ENCODE measurements around the gene KIF26B.
"Not testable (repeated sequence)": the region's sequence is repeated elsewhere in the genome, so short reads cannot be mapped to it uniquely, and the experiment has no call there.

Gene KIF26B

DNA sequence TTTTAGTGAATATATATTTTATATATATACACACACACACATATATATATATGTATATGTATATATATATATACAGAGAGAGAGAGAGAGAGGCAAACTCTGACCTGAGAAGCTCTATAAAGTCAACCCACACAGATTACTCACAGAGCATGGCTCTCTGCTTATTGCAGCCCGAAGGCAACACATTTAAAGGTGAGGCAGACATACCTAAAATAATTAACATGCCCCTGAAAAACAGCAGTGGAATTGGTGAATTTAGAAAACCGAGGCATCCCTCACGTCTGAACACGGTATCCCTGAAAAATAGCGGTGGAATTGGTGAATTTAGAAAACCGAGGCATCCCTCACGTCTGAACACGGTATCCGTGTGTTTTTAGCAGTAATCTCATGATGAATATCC lies 228.2 kb downstream of the KIF26B start:
- no peak for DNase-seq (ENCODE audit: low read depth in 1 of 2, low spot score in 1 of 2)
- in situ Hi-C loops (cut with HindIII; ENCODE audit: low pct_unique_long_range_greater_than_20kb, low sequenced_read_pairs), result no loop called here
- no peak for TF ChIP-seq JUND (IDR thresholded peaks at IDR 0.05; ENCODE audit: low read depth)

DNA sequence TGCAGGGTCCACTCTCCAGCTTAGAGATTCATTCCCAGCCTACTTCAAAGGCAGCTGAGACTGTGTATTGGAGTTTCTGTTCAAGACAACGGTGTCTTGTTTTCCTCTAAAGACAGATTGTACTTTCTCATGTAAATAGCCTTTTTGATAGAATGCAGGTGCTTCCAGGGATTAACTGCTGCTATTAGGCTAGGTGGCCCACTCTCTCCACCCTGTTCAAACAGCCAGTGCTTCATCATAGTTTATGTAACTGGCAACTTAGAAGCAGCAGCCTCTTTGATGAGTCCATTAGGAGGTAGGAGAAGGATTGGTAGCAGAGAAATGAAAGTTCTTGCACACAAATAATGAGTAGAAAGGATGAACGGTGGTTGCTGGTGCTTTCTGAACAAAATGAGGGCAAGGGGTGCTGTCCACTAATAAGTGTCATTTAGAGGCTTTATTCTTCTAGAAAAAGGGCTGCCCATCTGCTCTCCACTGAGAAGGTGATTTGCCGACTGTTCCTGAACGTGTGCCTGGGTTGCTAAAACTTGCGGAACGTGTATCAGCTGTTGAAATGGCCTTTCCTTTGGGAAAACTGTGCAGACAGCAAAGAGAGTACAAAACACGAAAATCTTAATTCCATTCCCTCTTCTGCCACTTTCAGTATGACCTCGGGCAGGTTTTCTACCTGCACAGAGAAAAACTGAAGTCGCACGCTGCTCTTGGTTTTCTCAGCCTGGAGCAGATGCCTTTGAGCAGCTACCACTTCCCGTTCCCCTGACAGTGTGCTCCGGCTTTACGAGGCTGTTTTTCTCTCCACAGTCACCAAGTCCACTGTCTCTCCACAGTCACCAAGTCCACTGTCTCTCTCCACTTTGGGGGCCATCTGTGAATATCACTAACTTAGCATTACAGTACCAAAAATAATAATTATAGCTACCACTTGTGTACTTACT lies 228.9 kb downstream of the KIF26B start:
- in situ Hi-C loops (cut with HindIII; ENCODE audit: low pct_unique_long_range_greater_than_20kb, low sequenced_read_pairs), result no loop called here
- DNase-seq (ENCODE audit: low read depth in 1 of 2, low spot score in 1 of 2), result no peak
- TF ChIP-seq JUND (IDR thresholded peaks at IDR 0.05; ENCODE audit: low read depth), result no peak

DNA sequence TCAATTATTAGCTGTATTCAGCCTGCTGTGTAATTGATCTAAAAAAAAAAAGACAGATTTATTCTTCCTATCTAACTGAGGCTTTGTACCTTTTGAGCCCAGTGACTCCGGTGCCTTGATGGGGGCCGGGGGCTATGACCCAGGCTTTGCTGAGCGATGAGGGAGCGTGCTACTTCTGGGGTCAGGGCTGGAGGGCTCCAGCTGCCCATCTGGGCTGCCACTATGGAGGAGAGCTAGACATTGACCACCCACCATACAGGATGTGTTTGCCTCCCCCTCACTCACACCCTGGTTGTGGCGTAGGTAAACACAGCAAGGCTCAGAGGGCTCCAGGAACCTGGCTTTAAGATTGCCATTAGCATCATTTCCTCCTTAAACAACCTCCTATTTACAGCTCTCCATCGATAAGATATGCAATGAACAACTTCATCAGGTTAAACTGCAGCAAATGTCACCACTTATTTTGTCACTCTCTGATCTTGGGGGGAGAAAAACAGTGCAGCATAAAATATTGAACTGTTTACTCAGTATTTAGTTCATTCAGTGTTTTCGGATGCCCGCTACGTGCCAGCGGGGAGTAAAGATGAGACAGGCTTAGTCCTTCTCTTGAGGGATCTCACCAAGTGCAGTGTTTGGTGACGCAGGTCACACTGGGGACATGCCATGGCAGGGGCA lies 231.6 kb downstream of the KIF26B start:
- DNase-seq (ENCODE audit: low read depth in 1 of 2, low spot score in 1 of 2), result no peak
- in situ Hi-C loops (cut with HindIII; ENCODE audit: low pct_unique_long_range_greater_than_20kb, low sequenced_read_pairs), result no loop called here
- TF ChIP-seq JUND (IDR thresholded peaks at IDR 0.05; ENCODE audit: low read depth), result no peak

DNA sequence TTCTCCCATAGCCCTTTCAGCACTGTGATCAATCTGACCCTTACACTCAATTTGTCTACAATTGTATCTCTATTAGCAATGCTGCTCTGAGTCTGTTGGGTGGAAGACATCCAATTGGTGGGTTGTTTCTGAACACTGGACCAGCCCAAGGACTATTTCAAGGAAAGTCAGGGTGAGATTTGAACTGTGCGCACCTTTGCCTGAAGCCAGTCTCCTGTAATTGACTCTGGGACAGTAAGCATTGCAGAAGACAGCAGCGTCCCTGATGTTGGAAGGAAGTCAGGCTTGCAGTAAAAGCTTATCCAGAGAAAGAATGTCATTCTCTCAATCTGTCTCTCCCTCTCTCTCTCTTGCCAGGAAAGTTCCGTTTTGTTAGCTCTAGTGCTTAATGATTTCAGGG lies 233.9 kb downstream of the KIF26B start:
- DNase-seq (ENCODE audit: low read depth in 1 of 2, low spot score in 1 of 2), result no peak
- in situ Hi-C loops (cut with HindIII; ENCODE audit: low pct_unique_long_range_greater_than_20kb, low sequenced_read_pairs), result no loop called here

DNA sequence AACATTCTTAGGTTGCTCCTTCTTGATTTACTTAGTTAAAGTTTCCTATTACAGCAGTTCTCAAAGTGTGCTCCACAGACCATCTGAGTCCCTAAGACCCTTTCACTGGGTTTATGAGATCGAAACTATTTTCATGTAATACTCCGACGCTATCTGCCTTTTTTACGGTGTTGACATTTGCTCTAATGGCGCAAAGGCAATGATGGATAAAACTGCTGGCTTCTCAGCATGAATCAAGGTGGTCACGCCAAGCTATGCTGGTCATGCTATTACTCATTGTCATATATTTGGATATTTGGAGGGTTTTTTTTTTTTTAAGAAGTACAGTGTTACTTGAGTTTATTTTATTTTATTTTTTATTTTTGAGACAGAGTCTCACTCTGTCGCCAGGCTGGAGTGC lies 235.1 kb downstream of the KIF26B start:
- DNase-seq (ENCODE audit: low read depth in 1 of 2, low spot score in 1 of 2), result no peak
- no peak for TF ChIP-seq JUND (IDR thresholded peaks at IDR 0.05; ENCODE audit: low read depth)
- in situ Hi-C loops (cut with HindIII; ENCODE audit: low pct_unique_long_range_greater_than_20kb, low sequenced_read_pairs), result no loop called here

More for the DNA sequence above, 233.9 kb downstream of the KIF26B start:
- no peak for TF ChIP-seq JUND (IDR thresholded peaks at IDR 0.05; ENCODE audit: low read depth)

DNA sequence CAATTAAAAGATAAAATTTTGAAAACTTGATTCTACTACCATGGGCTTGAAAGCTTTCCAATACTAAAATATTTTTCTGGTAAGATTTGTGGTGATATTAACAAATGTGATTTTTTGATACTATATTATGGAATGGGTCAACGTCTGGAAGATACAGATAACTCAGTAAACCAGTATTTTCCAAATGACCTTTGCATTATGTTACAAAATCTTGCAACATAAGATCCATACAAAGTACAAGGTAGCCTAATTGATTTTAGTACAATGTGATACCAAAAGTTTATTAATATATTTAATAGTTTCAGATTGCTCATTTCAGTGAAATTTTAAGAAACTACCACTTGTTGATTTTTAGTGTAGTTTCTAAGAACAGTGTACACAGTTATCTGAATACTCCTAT lies 236.2 kb downstream of the KIF26B start:
- in situ Hi-C loops (cut with HindIII; ENCODE audit: low pct_unique_long_range_greater_than_20kb, low sequenced_read_pairs), result no loop called here
- no peak for TF ChIP-seq JUND (IDR thresholded peaks at IDR 0.05; ENCODE audit: low read depth)
- DNase-seq (ENCODE audit: low read depth in 1 of 2, low spot score in 1 of 2), result no peak

DNA sequence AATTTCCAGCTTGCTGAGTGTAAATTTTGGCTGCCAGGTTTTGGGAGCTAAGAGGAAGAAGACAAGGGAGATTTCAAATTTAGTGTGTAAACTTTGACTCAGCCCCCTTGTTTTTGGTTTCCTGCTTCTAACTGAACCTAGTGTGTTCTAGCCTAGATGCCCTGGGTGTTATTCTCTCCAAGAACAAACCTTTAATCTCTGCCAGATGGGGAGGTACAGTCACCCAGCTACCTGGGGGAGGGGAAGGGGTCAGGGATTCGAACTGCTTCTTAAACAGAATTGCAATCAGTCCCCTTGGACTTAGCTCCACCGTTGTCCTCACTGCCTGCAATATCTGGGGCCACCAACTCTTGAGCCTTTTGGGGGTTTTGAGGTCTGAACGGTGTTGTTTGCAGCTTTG lies 238.9 kb downstream of the KIF26B start:
- no peak for DNase-seq (ENCODE audit: low read depth in 1 of 2, low spot score in 1 of 2)
- TF ChIP-seq JUND (IDR thresholded peaks at IDR 0.05; ENCODE audit: low read depth), result no peak
- in situ Hi-C loops (cut with HindIII; ENCODE audit: low pct_unique_long_range_greater_than_20kb, low sequenced_read_pairs), result no loop called here

DNA sequence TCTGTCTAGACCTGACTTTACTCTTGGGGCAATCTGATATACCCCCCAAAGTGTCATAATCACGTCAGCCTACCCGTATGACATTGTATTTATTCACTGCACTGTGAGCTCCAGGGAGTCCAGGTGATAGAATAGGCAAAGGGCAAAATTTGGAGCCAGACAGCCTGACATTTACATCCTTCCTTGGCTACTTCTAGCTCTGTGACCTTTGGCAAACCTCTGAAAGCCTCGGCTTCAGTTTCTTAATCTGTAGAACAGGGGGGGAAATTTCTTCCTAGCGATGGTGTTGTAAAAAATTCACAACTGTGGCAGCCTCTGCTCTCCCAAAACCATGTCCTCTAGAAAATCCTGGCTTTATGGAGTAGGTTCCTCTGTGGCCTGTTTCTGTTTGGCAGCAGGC lies 240.9 kb downstream of the KIF26B start:
- DNase-seq (ENCODE audit: low read depth in 1 of 2, low spot score in 1 of 2), result no peak
- TF ChIP-seq JUND (IDR thresholded peaks at IDR 0.05; ENCODE audit: low read depth), result no peak
- in situ Hi-C loops (cut with HindIII; ENCODE audit: low pct_unique_long_range_greater_than_20kb, low sequenced_read_pairs), result no loop called here

DNA sequence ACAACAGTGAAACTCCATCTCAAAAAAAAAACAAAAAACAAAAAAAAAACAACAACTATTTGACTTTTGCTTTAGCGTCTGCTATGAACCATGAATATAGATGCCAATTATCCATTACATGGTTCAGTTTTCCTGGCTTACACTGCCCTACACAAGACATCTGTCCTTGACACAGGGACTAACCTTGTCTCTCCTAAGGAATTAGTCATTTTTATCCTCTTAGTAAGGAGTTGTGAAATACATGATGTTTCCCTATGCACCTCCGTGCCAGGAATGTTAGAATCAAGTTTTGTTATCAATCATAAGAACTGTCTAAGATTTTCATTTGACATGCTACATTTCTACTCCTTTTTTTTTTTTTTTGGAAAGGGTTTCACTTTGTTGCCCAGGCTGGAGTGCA lies 241.8 kb downstream of the KIF26B start:
- DNase-seq (ENCODE audit: low read depth in 1 of 2, low spot score in 1 of 2), result no peak
- in situ Hi-C loops (cut with HindIII; ENCODE audit: low pct_unique_long_range_greater_than_20kb, low sequenced_read_pairs), result no loop called here
- TF ChIP-seq JUND (IDR thresholded peaks at IDR 0.05; ENCODE audit: low read depth), result no peak

DNA sequence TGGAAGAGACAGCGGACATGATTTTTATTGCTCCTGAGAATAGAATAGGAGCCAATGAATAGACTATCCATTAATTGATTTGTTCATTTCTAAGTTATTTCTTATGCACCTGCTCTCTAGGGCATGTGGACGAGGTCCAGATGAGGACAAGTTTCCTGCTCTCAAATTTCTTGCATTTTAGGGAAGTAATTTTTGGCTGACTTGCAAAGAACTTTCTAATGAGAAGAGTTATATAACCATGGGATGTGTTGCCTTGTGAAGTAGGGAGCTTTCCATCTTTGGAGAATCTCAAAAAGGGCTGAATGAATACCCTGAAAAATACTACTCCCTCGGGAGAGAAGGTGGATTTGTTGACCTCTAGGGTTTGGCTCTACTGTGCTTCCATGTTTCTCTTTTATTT lies 243.0 kb downstream of the KIF26B start:
- DNase-seq (ENCODE audit: low read depth in 1 of 2, low spot score in 1 of 2), result no peak
- no peak for TF ChIP-seq JUND (IDR thresholded peaks at IDR 0.05; ENCODE audit: low read depth)
- in situ Hi-C loops (cut with HindIII; ENCODE audit: low pct_unique_long_range_greater_than_20kb, low sequenced_read_pairs), result no loop called here

DNA sequence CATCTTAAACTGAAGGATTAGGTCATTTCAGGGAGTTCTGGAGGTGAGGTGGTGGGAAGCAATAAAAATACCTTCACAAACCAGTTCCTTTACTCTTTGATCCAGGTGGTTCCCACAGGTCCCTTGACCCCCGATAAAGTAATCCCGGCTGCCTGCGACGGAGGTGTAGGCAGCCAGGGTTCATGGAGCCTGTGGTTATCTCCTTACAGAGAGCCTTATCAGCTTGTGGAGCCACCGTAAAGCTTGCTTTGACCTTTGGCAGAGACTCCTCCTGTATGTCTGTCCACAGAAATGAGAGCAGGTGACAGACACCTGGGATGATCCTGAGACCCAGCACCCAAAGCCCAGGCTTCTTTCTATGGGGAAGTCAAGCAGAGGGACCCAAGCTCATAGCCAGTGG lies 243.4 kb downstream of the KIF26B start:
- TF ChIP-seq JUND (IDR thresholded peaks at IDR 0.05; ENCODE audit: low read depth), result no peak
- in situ Hi-C loops (cut with HindIII; ENCODE audit: low pct_unique_long_range_greater_than_20kb, low sequenced_read_pairs), result no loop called here
- DNase-seq (ENCODE audit: low read depth in 1 of 2, low spot score in 1 of 2), result no peak

DNA sequence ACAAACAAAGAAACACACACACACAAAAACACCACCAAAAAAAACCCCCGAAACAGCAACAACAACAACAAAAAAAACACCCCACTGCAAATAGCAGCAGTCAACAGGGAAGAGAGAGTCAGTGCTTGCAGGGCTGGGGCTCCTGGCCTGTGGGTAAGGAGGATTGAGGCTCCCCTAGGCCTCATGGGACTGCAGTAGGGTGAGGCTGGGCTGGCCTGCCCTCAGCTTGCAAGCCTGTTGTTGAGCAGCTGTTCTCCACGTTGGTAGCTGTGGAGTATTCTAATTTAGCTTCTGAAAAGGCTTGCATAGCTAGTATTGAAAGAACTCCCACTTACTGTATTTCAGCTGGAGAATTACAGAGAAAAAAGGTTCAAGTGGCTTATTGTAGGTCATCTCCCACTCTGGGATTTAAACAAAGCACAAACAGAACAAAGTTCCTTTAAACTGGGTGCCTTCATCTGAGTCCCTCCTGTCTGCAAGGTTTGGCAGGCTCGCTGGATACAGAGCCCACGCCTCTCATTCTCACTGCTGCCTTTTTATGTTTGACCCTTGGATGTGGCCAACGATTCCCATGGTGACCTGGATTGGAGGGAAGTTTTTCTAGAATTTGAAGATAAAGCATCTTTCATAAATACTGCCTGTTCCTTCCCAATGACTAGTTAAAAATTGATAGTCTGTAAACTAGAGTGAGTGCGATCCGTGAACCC lies 247.2 kb downstream of the KIF26B start:
- in situ Hi-C loops (cut with HindIII; ENCODE audit: low pct_unique_long_range_greater_than_20kb, low sequenced_read_pairs), result no loop called here
- TF ChIP-seq JUND (IDR thresholded peaks at IDR 0.05; ENCODE audit: low read depth), result no peak
- DNase-seq (ENCODE audit: low read depth in 1 of 2, low spot score in 1 of 2), result no peak

DNA sequence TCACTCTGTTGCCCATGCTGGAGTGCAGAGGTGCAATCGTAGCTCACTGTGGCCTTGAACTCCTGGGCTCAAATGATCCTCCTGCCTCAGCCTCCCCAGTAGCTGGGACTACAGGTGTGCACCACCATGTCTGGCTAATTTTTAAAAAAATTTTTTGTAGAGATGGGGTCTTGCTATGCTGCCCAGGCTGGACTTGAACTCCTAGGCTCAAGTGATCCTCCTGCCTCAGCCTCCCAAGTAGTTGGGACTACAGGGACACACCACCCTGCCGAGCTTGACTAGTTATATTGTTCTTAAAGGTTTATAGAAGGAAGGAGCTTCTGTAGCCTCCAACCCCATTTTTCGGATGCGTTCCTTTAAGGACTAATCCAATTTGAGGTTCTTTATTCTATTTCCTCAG lies 248.2 kb downstream of the KIF26B start:
- in situ Hi-C loops (cut with HindIII; ENCODE audit: low pct_unique_long_range_greater_than_20kb, low sequenced_read_pairs), result not testable (repeated sequence)

More for the DNA sequence above, 248.2 kb downstream of the KIF26B start:
- not testable (repeated sequence) for DNase-seq (ENCODE audit: low read depth in 1 of 2, low spot score in 1 of 2)
